Measurements from ENCODE around the gene GIMAP1.

The GIMAP1 gene

GRCh38 chr7:150769768-150770167, 53.4 kb downstream of the GIMAP1 start:
- H3K4me1 ChIP-seq (ENCODE audit: insufficient read depth, low read length) = no peaks in the 10 kb centered on the region
- H3K27me3 ChIP-seq (ENCODE audit: insufficient read depth, low read length, poor library complexity) = no peaks in the 10 kb centered on the region
- no peak for TF ChIP-seq EZH2 (IDR thresholded peaks at IDR 0.05; ENCODE audit: borderline replicate concordance, low read depth, low read length, severe bottlenecking)
- TF ChIP-seq CTCF (IDR thresholded peaks at IDR 0.05; ENCODE audit: borderline replicate concordance, extremely low read depth, low read length, poor library complexity, severe bottlenecking) = no peak
- ATAC-seq (ENCODE audit: insufficient read depth, low read depth) = no peak
- H3K9ac ChIP-seq (ENCODE audit: low read depth, low read length) = no peak overlapping the region
- H4K20me1 ChIP-seq (ENCODE audit: insufficient read depth, low read length) = no peaks in the 10 kb centered on the region
- no peak overlapping the region for H3K27ac ChIP-seq (ENCODE audit: low read length)
- no peaks in the 10 kb centered on the region for H3K79me2 ChIP-seq (ENCODE audit: insufficient read depth, low read length)
- H3K9me3 ChIP-seq (ENCODE audit: insufficient read depth, low read length, severe bottlenecking) = no peaks in the 10 kb centered on the region
- H3K36me3 ChIP-seq (ENCODE audit: insufficient read depth, low read length) = no peaks in the 10 kb centered on the region
- no peak overlapping the region for H2AFZ ChIP-seq (ENCODE audit: low read depth, low read length)
- no peak for DNase-seq
- H3K4me3 ChIP-seq (ENCODE audit: low read depth in 1 of 2, low read length in 2 of 2) = no peak overlapping the region
- no peak overlapping the region for H3K4me2 ChIP-seq (ENCODE audit: insufficient read depth, low read length)
